Gastroesophageal sphincter (tissue), 4 donors: Measurements from ENCODE around the gene SEL1L. TPM values are rescaled to one million over a fixed set of nuclear protein-coding genes. Genes with fewer than 3 reads are reported as not detected.

Experiments used
- ATAC-seq: fragments of 150-250 bp; one replicate; pipeline ENCODE4 v1.9.1; 2016; ENCODE audit warnings: mild to moderate bottlenecking, moderate library complexity
- H3K27ac ChIP-seq, 4 donors: fragments of 200-600 bp; sonication (generic) in 3 of 4; 1 replicate in 3 of 4; 2 replicates in 1 of 4; pipeline ENCODE4 v1.5.1; 2016 to 2019
- H3K27me3 ChIP-seq: fragments of 200-600 bp; sonication (generic); one replicate; pipeline ENCODE4 v1.5.1; 2019
- H3K36me3 ChIP-seq, 2 donors: fragments of 200-600 bp; sonication (generic); one replicate each; pipeline ENCODE4 v1.5.1; 2019; ENCODE audit warnings: control low read depth in 1 of 2
- H3K4me1 ChIP-seq, 3 donors: fragments of 200-600 bp; sonication (generic); 1 replicate in 2 of 3; 2 replicates in 1 of 3; pipeline ENCODE4 v1.5.1; 2016 to 2019; ENCODE audit warnings: control low read depth in 2 of 3
- H3K4me3 ChIP-seq, 2 donors: fragments of 200-600 bp; sonication (generic); one replicate each; pipeline ENCODE4 v1.5.1; 2019; ENCODE audit warnings: mild to moderate bottlenecking in 1 of 2, moderate library complexity in 1 of 2
- H3K9me3 ChIP-seq, 3 donors: fragments of 200-600 bp; sonication (generic); one replicate each; pipeline ENCODE4 v1.5.1; 2017 to 2019; ENCODE audit warnings: control low read depth in 2 of 3
- CTCF ChIP-seq, 4 experiments: fragments of 200-600 bp in 2 of 4; fragments of 450-650 bp in 2 of 4; sonication (generic) in 1 of 4; IDR thresholded peaks; one replicate each; pipeline ENCODE4 v1.5.1; 2017 to 2019; ENCODE audit warnings: antibody characterized with exemption in 4 of 4, mild to moderate bottlenecking in 2 of 4, moderate library complexity in 2 of 4
- EP300 ChIP-seq: sonication (generic); formaldehyde crosslinking; IDR thresholded peaks from one replicate; pipeline ENCODE4 v1.6.1; 2017; ENCODE audit warnings: antibody characterized with exemption, mild to moderate bottlenecking
- POLR2A ChIP-seq, 2 donors: fragments of 450-650 bp; IDR thresholded peaks; one replicate each; pipeline ENCODE4 v1.6.1; 2017; ENCODE audit warnings: antibody characterized with exemption in 2 of 2, mild to moderate bottlenecking in 2 of 2, moderate library complexity in 1 of 2
- POLR2AphosphoS5 ChIP-seq: sonication (generic); formaldehyde crosslinking; IDR thresholded peaks from one replicate; pipeline ENCODE4 v1.6.1; 2017; ENCODE audit warnings: antibody characterized with exemption
- WGBS, 2 donors: methylation state at CpG; one replicate each; pipeline ENCODE4 v1.1.5; 2018; ENCODE audit warnings: low coverage in 1 of 2; 5-methylcytosine and 5-hydroxymethylcytosine counted together
- total RNA-seq, 4 donors: library from RNA; depleted of rRNA; stranded (reverse); fragments of >200 nt; gene quantifications; one replicate each; pipeline ENCODE4 v1.1.0, GENCODE V29; 2016

The SEL1L gene
- total RNA-seq, 4 donors from 2014 or later = 53.7 to 82.8 (median 71.6) TPM

- WGBS, 2 donors = 53 to 74% methylated on average over 5 to 6 of the region's 6 CpGs
- peaks cover 5 to 44% (median 16%) of the 10 kb centered on the region in 3 donors for H3K4me1 ChIP-seq
- TF ChIP-seq CTCF (IDR thresholded peaks at IDR 0.05) = no peak
- no peak for TF ChIP-seq POLR2A (IDR thresholded peaks at IDR 0.05)
- no peak for TF ChIP-seq POLR2AphosphoS5
- no peak for TF ChIP-seq EP300
- peaks cover 3 to 50% of the 10 kb centered on the region in 2 donors for H3K36me3 ChIP-seq
- no peak overlapping the region for H3K4me3 ChIP-seq
- no peaks in the 10 kb centered on the region for H3K27me3 ChIP-seq
- ATAC-seq = no peak
- no peaks in the 10 kb centered on the region for H3K9me3 ChIP-seq
- no peak overlapping the region for H3K27ac ChIP-seq
These were observed 22.3 kb downstream of the SEL1L start for GRCh38 chr14:81511111-81511904.

GRCh38 chr14:81509838-81510452, 23.7 kb downstream of the SEL1L start:
- TF ChIP-seq CTCF (IDR thresholded peaks at IDR 0.05) (no peak), EP300 (no peak), POLR2A (IDR thresholded peaks at IDR 0.05) (no peak), POLR2AphosphoS5 (no peak)
- H3K4me1 ChIP-seq = peaks cover 5 to 41% (median 16%) of the 10 kb centered on the region in 3 donors
- ATAC-seq = no peak
- peaks cover 3 to 54% of the 10 kb centered on the region in 2 donors for H3K36me3 ChIP-seq
- H3K27me3 ChIP-seq = no peaks in the 10 kb centered on the region
- peak overlapping the region in 1 of 4 donors; percentile 44 for H3K27ac ChIP-seq
- H3K4me3 ChIP-seq = no peak overlapping the region
- H3K9me3 ChIP-seq = no peaks in the 10 kb centered on the region
- 49 to 51% methylated on average over 6 of the region's 6 CpGs for WGBS, 2 donors

GRCh38 chr14:81509321-81509720, 24.3 kb downstream of the SEL1L start:
- H3K9me3 ChIP-seq = no peaks in the 10 kb centered on the region
- peak overlapping the region in 1 of 4 donors; percentile 44 for H3K27ac ChIP-seq
- no peak overlapping the region for H3K4me3 ChIP-seq
- no peak for TF ChIP-seq CTCF (IDR thresholded peaks at IDR 0.05)
- TF ChIP-seq EP300 = no peak
- no peak for TF ChIP-seq POLR2A (IDR thresholded peaks at IDR 0.05)
- no peak for TF ChIP-seq POLR2AphosphoS5
- no peak for ATAC-seq
- H3K4me1 ChIP-seq = peaks cover 5 to 41% (median 16%) of the 10 kb centered on the region in 3 donors
- WGBS, 2 donors = 79 to 87% methylated on average over 5 of the region's 5 CpGs
- peaks cover 3 to 54% of the 10 kb centered on the region in 2 donors for H3K36me3 ChIP-seq
- no peaks in the 10 kb centered on the region for H3K27me3 ChIP-seq

GRCh38 chr14:81506487-81506886, 27.2 kb downstream of the SEL1L start:
- Histone ChIP-seq H3K36me3 (peaks cover 3 to 64% of the 10 kb centered on the region in 2 donors), H3K9me3 (no peaks in the 10 kb centered on the region), H3K4me1 (peaks cover 3 to 29% (median 16%) of the 10 kb centered on the region in 3 donors), H3K4me3 (no peak overlapping the region), H3K27ac (no peak overlapping the region), H3K27me3 (no peaks in the 10 kb centered on the region)
- ATAC-seq = no peak
- no peak for TF ChIP-seq POLR2A (IDR thresholded peaks at IDR 0.05)
- no peak for TF ChIP-seq POLR2AphosphoS5
- no peak for TF ChIP-seq CTCF (IDR thresholded peaks at IDR 0.05)
- no peak for TF ChIP-seq EP300

GRCh38 chr14:81504864-81505263, 28.8 kb downstream of the SEL1L start:
- 93% methylated on average over 1 to 2 of the region's 2 CpGs for WGBS, 2 donors
- H3K4me1 ChIP-seq = peaks cover 0 to 13% (median 10%) of the 10 kb centered on the region in 3 donors
- no peak overlapping the region for H3K4me3 ChIP-seq
- no peaks in the 10 kb centered on the region for H3K9me3 ChIP-seq
- H3K36me3 ChIP-seq = peaks cover 3 to 81% of the 10 kb centered on the region in 2 donors
- H3K27me3 ChIP-seq = no peaks in the 10 kb centered on the region
- TF ChIP-seq POLR2A (IDR thresholded peaks at IDR 0.05) (no peak), POLR2AphosphoS5 (no peak), CTCF (IDR thresholded peaks at IDR 0.05) (no peak), EP300 (no peak)
- no peak overlapping the region for H3K27ac ChIP-seq
- no peak for ATAC-seq
